ENCODE data around the gene MFAP2.

MFAP2 gene

DNA sequence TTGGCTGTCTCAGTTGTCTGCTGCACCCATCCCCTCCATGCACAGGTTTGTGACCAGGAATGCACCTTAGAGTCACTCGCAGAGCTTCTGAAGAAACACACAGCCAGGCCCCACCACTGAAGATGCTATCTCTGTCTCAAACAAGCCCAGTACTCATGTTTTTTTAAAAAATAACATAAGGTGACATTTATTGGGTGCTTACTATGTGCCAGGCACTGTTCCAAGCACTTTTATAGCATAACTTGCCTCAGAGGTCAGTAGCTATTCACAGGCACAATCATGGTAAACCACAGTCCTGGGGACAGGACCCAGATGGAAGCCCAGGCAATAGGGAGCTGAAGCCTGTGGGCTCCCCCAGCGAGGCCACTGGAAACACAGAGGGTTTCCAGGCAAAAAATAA lies 40.1 kb upstream of the MFAP2 start:
- Histone ChIP-seq H3F3A (ENCODE audit: control insufficient read depth, insufficient read depth) (peaks cover 9% of the 10 kb centered on the region; the same call in 1 of the 2 replicates), H3K9me3 (ENCODE audit: control insufficient read depth, insufficient read depth, low read length) (no peaks in the 10 kb centered on the region), H3K4me3 (ENCODE audit: low read length) (no peak overlapping the region), H3K27ac (ENCODE audit: low read depth, low read length) (no peak overlapping the region), H3K79me2 (ENCODE audit: control insufficient read depth, low read length) (no peaks in the 10 kb centered on the region), H3K27me3 (ENCODE audit: control insufficient read depth, low read length) (no peaks in the 10 kb centered on the region), H3K4me2 (ENCODE audit: low read length) (no peak overlapping the region), H3K9me2 (replicated peaks; ENCODE audit: control insufficient read depth, low read length) (no peaks in the 10 kb centered on the region), H3K36me3 (ENCODE audit: control insufficient read depth, low read length) (peaks cover 67% of the 10 kb centered on the region), H4K20me1 (ENCODE audit: control insufficient read depth, insufficient read depth, low read depth, low read length) (no peaks in the 10 kb centered on the region), H3K4me1 (ENCODE audit: control insufficient read depth, low read length) (no peaks in the 10 kb centered on the region)
- TF ChIP-seq, protein P1, sequence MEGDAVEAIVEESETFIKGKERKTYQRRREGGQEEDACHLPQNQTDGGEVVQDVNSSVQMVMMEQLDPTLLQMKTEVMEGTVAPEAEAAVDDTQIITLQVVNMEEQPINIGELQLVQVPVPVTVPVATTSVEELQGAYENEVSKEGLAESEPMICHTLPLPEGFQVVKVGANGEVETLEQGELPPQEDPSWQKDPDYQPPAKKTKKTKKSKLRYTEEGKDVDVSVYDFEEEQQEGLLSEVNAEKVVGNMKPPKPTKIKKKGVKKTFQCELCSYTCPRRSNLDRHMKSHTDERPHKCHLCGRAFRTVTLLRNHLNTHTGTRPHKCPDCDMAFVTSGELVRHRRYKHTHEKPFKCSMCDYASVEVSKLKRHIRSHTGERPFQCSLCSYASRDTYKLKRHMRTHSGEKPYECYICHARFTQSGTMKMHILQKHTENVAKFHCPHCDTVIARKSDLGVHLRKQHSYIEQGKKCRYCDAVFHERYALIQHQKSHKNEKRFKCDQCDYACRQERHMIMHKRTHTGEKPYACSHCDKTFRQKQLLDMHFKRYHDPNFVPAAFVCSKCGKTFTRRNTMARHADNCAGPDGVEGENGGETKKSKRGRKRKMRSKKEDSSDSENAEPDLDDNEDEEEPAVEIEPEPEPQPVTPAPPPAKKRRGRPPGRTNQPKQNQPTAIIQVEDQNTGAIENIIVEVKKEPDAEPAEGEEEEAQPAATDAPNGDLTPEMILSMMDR (IDR thresholded peaks at IDR 0.05; ENCODE audit: low read depth, low read length, poor library complexity, severe bottlenecking): no peak
- no peak for TF ChIP-seq EZH2phosphoT487 (IDR thresholded peaks at IDR 0.05; ENCODE audit: borderline replicate concordance, low read length)

DNA sequence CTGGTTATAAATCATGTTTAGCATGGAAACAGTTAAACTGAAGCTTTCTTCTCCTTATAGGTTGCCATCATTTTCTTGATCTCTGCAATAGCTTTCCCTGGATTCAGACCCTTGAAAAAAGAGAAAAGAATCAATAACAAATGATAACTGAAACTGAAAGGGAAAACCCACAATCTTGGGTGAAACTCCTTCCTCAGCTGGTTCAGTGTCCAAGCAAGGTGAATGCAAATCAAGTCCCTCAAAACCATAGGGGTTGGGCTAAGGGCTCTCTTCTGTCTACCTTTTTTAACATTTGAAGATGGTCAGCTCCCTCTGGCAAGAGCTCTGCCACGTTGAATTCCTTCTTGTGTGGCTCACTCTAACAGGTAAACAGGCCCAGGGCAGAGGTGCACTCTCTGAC lies 38.4 kb upstream of the MFAP2 start:
- H3K79me2 ChIP-seq (ENCODE audit: control insufficient read depth, low read length): no peaks in the 10 kb centered on the region
- H3K4me3 ChIP-seq (ENCODE audit: low read length): no peak overlapping the region
- TF ChIP-seq, protein P1 (IDR thresholded peaks at IDR 0.05; ENCODE audit: low read depth, low read length, poor library complexity, severe bottlenecking): no peak
- no peaks in the 10 kb centered on the region for H4K20me1 ChIP-seq (ENCODE audit: control insufficient read depth, insufficient read depth, low read depth, low read length)
- H3K27ac ChIP-seq (ENCODE audit: low read depth, low read length): no peak overlapping the region
- H3K4me2 ChIP-seq (ENCODE audit: low read length): no peak overlapping the region
- no peaks in the 10 kb centered on the region for H3K9me2 ChIP-seq (replicated peaks; ENCODE audit: control insufficient read depth, low read length)
- H3K9me3 ChIP-seq (ENCODE audit: control insufficient read depth, insufficient read depth, low read length): no peaks in the 10 kb centered on the region
- peaks cover 9% of the 10 kb centered on the region; the same call in 1 of the 2 replicates for H3F3A ChIP-seq (ENCODE audit: control insufficient read depth, insufficient read depth)
- peaks cover 53% of the 10 kb centered on the region for H3K36me3 ChIP-seq (ENCODE audit: control insufficient read depth, low read length)
- no peaks in the 10 kb centered on the region for H3K4me1 ChIP-seq (ENCODE audit: control insufficient read depth, low read length)
- H3K27me3 ChIP-seq (ENCODE audit: control insufficient read depth, low read length): no peaks in the 10 kb centered on the region

DNA sequence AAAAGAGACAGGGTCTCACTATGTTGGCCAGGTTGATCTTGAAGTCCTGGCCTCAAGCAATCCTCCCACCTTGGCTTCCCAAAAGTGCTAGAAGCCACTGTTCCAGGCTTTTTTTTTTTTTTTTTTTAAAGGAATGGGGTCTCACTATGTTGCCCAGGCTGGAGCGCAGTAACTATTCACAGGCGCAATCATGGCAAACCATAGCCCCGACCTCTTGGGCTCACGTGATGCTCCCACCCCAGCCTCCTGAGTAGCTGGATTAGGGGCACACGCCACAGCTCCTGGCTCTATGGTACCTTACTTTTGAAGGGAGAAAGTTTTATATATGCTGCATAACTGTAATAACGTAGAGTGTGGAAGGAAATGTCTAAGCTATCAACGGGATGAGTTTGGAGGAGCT lies 37.0 kb upstream of the MFAP2 start:
- Histone ChIP-seq H3K4me2 (ENCODE audit: low read length) (no peak overlapping the region), H3K79me2 (ENCODE audit: control insufficient read depth, low read length) (no peaks in the 10 kb centered on the region), H3K9me2 (replicated peaks; ENCODE audit: control insufficient read depth, low read length) (no peaks in the 10 kb centered on the region), H3K4me3 (ENCODE audit: low read length) (no peak overlapping the region), H3K9me3 (ENCODE audit: control insufficient read depth, insufficient read depth, low read length) (no peaks in the 10 kb centered on the region), H3F3A (ENCODE audit: control insufficient read depth, insufficient read depth) (peaks cover 9% of the 10 kb centered on the region; the same call in 1 of the 2 replicates), H3K27me3 (ENCODE audit: control insufficient read depth, low read length) (no peaks in the 10 kb centered on the region), H3K27ac (ENCODE audit: low read depth, low read length) (no peak overlapping the region), H3K36me3 (ENCODE audit: control insufficient read depth, low read length) (peaks cover 39% of the 10 kb centered on the region), H4K20me1 (ENCODE audit: control insufficient read depth, insufficient read depth, low read depth, low read length) (no peaks in the 10 kb centered on the region), H3K4me1 (ENCODE audit: control insufficient read depth, low read length) (no peaks in the 10 kb centered on the region; the same call in 1 of the 2 replicates)
- no peak for TF ChIP-seq EZH2phosphoT487 (IDR thresholded peaks at IDR 0.05; ENCODE audit: borderline replicate concordance, low read length)
- TF ChIP-seq, protein P1 (IDR thresholded peaks at IDR 0.05; ENCODE audit: low read depth, low read length, poor library complexity, severe bottlenecking): no peak

DNA sequence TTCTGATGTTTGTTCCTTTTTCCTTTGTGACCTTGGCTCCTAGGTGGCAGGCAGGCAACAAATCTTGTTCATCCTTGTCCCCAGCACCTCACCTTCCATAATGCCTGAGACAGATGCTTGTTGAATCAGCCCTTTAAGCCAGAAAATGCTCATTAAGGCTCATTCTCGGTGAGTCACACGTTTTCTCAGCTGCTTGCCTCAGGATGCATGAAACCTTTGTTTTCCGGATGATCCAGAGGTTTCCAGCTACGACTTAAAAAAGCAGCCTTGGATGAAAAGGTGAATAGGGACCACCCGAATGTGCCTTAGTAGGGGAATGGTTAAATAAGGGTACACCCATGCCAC lies 35.9 kb upstream of the MFAP2 start:
- Histone ChIP-seq H3K4me1 (ENCODE audit: control insufficient read depth, low read length) (peaks cover 6% of the 10 kb centered on the region), H3K36me3 (ENCODE audit: control insufficient read depth, low read length) (peaks cover 30% of the 10 kb centered on the region), H3K9me3 (ENCODE audit: control insufficient read depth, insufficient read depth, low read length) (no peaks in the 10 kb centered on the region), H3F3A (ENCODE audit: control insufficient read depth, insufficient read depth) (peaks cover 9% of the 10 kb centered on the region; the same call in 1 of the 2 replicates), H3K9me2 (replicated peaks; ENCODE audit: control insufficient read depth, low read length) (no peaks in the 10 kb centered on the region), H3K4me3 (ENCODE audit: low read length) (no peak overlapping the region), H4K20me1 (ENCODE audit: control insufficient read depth, insufficient read depth, low read depth, low read length) (no peaks in the 10 kb centered on the region), H3K27ac (ENCODE audit: low read depth, low read length) (no peak overlapping the region), H3K4me2 (ENCODE audit: low read length) (no peak overlapping the region), H3K79me2 (ENCODE audit: control insufficient read depth, low read length) (no peaks in the 10 kb centered on the region), H3K27me3 (ENCODE audit: control insufficient read depth, low read length) (no peaks in the 10 kb centered on the region)
- no peak for TF ChIP-seq EZH2phosphoT487 (IDR thresholded peaks at IDR 0.05; ENCODE audit: borderline replicate concordance, low read length)
- TF ChIP-seq, protein P1 (IDR thresholded peaks at IDR 0.05; ENCODE audit: low read depth, low read length, poor library complexity, severe bottlenecking): no peak

Data from DOHH2 (cell line).